ENCODE data around the gene H1-8.
"Not testable (repeated sequence)": the region's sequence is repeated elsewhere in the genome, so short reads cannot be mapped to it uniquely, and the experiment has no call there.

Gene H1-8

GRCh38 chr3:129534428-129535027 lies 8.4 kb upstream of the H1-8 start:
- no peak for DNase-seq

DNA sequence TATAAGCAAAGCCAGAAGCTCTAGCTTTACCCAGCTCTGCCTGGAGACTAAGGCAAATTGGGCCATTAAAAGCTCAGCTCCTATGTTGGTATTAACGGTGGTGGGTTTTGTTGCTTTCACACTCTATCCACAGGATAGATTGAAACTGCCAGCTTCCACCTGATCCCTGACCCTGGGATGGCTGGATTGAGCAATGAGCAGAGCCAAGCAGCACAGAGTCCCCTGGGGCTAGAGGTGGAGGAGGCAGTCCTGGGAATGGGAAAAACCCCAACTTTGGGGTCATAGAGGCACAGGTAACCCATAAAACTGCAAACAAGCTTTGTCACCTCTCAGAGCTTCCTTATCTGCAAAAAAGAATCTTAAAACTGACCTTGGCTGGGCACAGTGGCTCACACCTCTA lies 7.9 kb upstream of the H1-8 start:
- DNase-seq, result no peak

- no peak for DNase-seq
Observed at GRCh38 chr3:129536374-129536667, 6.7 kb upstream of the H1-8 start.

GRCh38 chr3:129536804-129537203 lies 6.2 kb upstream of the H1-8 start:
- no peak for DNase-seq

GRCh38 chr3:129539206-129539605 lies 3.8 kb upstream of the H1-8 start:
- DNase-seq, result no peak

- no peak for DNase-seq
Observed at GRCh38 chr3:129540776-129541516, 2.0 kb upstream of the H1-8 start.

DNA sequence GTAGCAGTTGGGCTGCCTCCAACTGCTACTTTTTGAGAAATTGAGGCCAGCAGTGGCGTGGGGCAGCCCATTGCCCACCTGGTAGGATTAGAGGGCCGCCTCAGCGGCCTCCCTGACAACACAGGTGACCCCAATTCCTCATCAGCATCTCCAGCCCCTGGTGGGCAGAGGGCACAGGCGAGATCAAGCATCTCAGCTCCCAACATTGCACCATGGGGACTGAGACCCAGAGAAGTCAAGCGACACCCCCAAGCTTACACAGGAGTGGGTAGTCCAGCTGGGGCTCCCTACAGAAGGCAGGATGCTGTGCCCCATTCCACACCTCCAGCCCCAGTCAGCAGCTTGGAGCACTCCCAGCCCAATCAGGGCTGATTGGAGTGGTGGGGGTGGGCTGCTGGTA lies 228 bp upstream of the H1-8 start:
- no peak for DNase-seq

GRCh38 chr3:129543999-129544398 lies 1.0 kb downstream of the H1-8 start:
- no peak for DNase-seq

GRCh38 chr3:129545951-129546350 lies 3.0 kb downstream of the H1-8 start:
- DNase-seq, result not testable (repeated sequence)

DNA sequence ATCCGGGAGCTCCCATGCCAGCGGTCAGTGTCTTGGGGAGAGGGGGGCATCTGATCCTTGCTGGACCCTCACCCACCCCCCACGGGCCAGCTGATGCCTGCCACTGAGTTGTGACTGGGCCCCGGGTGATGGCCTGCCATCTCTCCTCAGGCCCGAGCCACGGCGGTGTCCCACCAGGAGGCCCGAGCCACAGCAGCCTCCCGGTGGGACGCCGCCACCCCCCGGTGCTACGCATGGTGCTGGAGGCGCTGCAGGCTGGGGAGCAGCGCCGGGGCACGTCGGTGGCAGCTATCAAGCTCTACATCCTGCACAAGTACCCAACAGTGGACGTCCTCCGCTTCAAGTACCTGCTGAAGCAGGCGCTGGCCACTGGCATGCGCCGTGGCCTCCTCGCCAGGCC lies 4.3 kb downstream of the H1-8 start:
- no peak for DNase-seq

GRCh38 chr3:129548104-129548965 lies 5.4 kb downstream of the H1-8 start:
- no peak for DNase-seq

DNA sequence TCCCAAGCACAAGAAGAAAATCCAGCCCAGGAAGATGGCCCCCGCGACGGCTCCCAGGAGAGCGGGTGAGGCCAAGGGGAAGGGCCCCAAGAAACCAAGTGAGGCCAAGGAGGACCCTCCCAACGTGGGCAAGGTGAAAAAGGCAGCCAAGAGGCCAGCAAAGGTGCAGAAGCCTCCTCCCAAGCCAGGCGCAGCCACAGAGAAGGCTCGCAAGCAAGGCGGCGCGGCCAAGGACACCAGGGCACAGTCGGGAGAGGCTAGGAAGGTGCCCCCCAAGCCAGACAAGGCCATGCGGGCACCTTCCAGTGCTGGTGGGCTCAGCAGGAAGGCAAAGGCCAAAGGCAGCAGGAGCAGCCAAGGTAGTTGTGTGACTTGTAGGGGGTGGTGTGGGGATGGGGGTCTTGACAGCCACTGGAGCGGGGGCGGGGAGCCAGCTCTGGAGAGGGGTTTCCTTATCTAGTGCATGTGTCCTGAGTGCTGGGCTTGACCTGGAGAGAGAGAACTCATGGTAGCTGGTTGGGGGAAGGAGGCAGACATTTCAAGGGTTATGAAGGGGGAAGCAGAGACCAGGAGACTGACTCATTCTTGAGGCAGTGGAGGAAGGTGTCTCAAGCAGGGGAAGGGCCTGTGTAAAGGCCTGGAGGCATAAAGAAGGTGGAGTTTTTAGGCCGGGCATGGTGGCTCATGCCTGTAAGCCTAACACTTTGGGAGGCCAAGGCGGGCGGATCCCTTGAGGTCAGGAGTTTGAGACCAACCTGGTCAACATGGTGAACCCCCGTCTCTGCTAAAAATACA lies 6.2 kb downstream of the H1-8 start:
- no peak for DNase-seq

DNA sequence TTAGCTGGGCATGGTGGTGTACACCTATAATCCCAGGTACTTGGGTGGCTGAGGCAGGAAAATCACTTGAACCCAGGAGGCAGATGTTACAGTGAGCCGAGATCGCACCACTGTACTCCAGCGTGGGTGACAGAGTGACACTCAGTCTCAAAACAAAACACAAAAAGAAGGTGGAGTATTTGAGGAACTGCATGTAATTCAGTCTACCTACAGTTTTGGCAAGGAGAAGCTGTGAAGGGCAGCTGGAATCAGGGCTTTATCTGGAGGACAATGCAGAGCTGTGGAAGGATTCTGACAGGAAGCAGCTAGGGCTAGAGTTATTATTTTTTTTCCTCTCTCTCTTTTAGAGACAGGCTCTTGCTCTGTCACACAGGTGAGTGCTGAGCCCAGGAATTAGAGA lies 6.8 kb downstream of the H1-8 start:
- no peak for DNase-seq

- DNase-seq, result no peak
Observed at GRCh38 chr3:129552287-129553050, 9.5 kb downstream of the H1-8 start.

GRCh38 chr3:129553171-129553570 lies 10.2 kb downstream of the H1-8 start:
- no peak for DNase-seq

DNA sequence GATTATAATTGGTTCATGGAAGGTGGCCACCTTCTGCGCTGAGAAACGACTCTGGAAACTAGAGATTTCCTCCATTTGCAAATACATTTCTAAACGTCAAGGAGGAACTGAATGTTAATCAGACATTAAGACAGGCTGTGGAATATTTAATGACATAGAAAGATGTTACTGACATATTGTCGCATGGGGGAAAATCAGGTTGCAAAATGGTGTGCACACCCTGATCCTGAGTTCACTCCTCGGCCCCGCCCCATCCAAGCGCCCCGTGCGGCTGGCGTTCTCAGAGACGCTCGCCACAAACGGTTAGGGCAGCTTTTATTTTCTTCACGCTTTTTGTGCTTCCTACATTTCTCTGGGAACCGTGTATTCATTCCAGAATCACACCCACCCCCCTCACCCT lies 10.7 kb downstream of the H1-8 start:
- no peak for DNase-seq

- DNase-seq, result no peak
Observed at GRCh38 chr3:129554356-129555152, 11.6 kb downstream of the H1-8 start.

- DNase-seq, result no peak
Observed at GRCh38 chr3:129555153-129555550, 12.2 kb downstream of the H1-8 start.

GRCh38 chr3:129555616-129556357 lies 12.8 kb downstream of the H1-8 start:
- no peak for DNase-seq

GRCh38 chr3:129556358-129556695 lies 13.4 kb downstream of the H1-8 start:
- DNase-seq, result no peak
